BJ (cell line): ENCODE measurements around the gene PEBP1. TPM values are rescaled to one million over a fixed set of nuclear protein-coding genes. Genes with fewer than 3 reads are reported as not detected.

Source experiments
- CTCF ChIA-PET: fragments of 350-600 bp; formaldehyde crosslinking; extraction: SDS; loops from one replicate; lab custom pipeline; 2021; ENCODE audit warnings: antibody characterized with exemption, inconsistent platforms; lab: Yijun Ruan, JAX
- POLR2A ChIA-PET: fragments of 300-600 bp; sonication (Branson Sonifier 250); formaldehyde crosslinking; extraction: SDS; loops from one replicate; lab custom pipeline; 2021; ENCODE audit warnings: antibody characterized with exemption; lab: Charles Lee
- DNase-seq: peaks from one replicate; pipeline ENCODE4 v3.0.0-alpha.2; 2011; ENCODE audit warnings: low read depth
- H3K27me3 ChIP-seq: 2 replicates; pipeline ENCODE4 v1.6.0; 2011; ENCODE audit warnings: low read length; ENCODE audit not compliant: control insufficient read depth, insufficient read depth
- H3K36me3 ChIP-seq: 2 replicates; pipeline ENCODE4 v1.5.1; 2011; ENCODE audit warnings: low read length; ENCODE audit not compliant: control insufficient read depth, insufficient read depth
- H3K4me3 ChIP-seq: 2 replicates; pipeline ENCODE4 v1.5.1; 2011; ENCODE audit warnings: low read depth, mild to moderate bottlenecking, control low read depth, low read length
- CTCF ChIP-seq: IDR thresholded peaks from 2 replicates; pipeline ENCODE4 v1.5.1; 2011; ENCODE audit warnings: low read depth, mild to moderate bottlenecking, control low read depth, inconsistent platforms, low read length, moderate library complexity; ENCODE audit not compliant: insufficient read depth
- polyA plus RNA-seq: library from polyadenylated mRNA; depleted of rRNA; stranded (reverse); fragments of >200 nt; gene quantifications from 2 replicates; pipeline ENCODE4 v1.2.3, GENCODE V29; 2011

PEBP1 gene
- polyA plus RNA-seq, 1 experiment = 201 TPM

GRCh38 chr12:118136559-118137003 is 657 bp downstream of the PEBP1 start:
- TF ChIP-seq CTCF = no peak
- ChIA-PET POLR2A (no interaction called here), CTCF (interaction anchor here (1.0 to 3.0 kb wide), 5 partner anchors 14 to 262 kb away, joined by 3 to 15 read pairs (median 7); partner anchors contain the start of gene SUDS3)
- H3K27me3 ChIP-seq = no peaks in the 10 kb centered on the region
- H3K36me3 ChIP-seq = peaks cover 8% of the 10 kb centered on the region
- DNase-seq = no peak
- H3K4me3 ChIP-seq = peak overlapping the region; percentile 90

- no peak for DNase-seq
- H3K4me3 ChIP-seq = peak overlapping the region; percentile 90
- H3K36me3 ChIP-seq = peaks cover 8% of the 10 kb centered on the region
- ChIA-PET POLR2A (no interaction called here), CTCF (interaction anchor here (1.0 to 3.0 kb wide), 4 partner anchors 16 to 262 kb away, joined by 4 to 15 read pairs (median 8); partner anchors contain the start of gene SUDS3)
- TF ChIP-seq CTCF = no peak
- no peaks in the 10 kb centered on the region for H3K27me3 ChIP-seq
Observed at GRCh38 chr12:118137148-118137678, 1.3 kb downstream of the PEBP1 start.

- peaks cover 13% of the 10 kb centered on the region for H3K36me3 ChIP-seq
- no peak overlapping the region for H3K4me3 ChIP-seq
- CTCF ChIA-PET = interaction anchor here (0.7 to 1.1 kb wide), 2 partner anchors 10 to 14 kb away, joined by 3 read pairs; no protein-coding TSS in a partner anchor
- no peaks in the 10 kb centered on the region for H3K27me3 ChIP-seq
- TF ChIP-seq CTCF = no peak
- DNase-seq = no peak
- POLR2A ChIA-PET = interaction anchor here (0.6 kb wide), 1 partner anchor 36 kb away, joined by 3 read pairs; no protein-coding TSS in a partner anchor
Observed at GRCh38 chr12:118140825-118141224, 4.9 kb downstream of the PEBP1 start.

GRCh38 chr12:118144499-118144898 is 8.6 kb downstream of the PEBP1 start:
- DNase-seq = no peak
- H3K4me3 ChIP-seq = no peak overlapping the region
- peaks cover 9% of the 10 kb centered on the region for H3K36me3 ChIP-seq
- ChIA-PET POLR2A (no interaction called here), CTCF (no interaction called here)
- no peaks in the 10 kb centered on the region for H3K27me3 ChIP-seq
- no peak for TF ChIP-seq CTCF

GRCh38 chr12:118145113-118145797 is 9.3 kb downstream of the PEBP1 start:
- Histone ChIP-seq H3K4me3 (no peak overlapping the region), H3K36me3 (peaks cover 8% of the 10 kb centered on the region; the same call in 1 of the 2 replicates), H3K27me3 (no peaks in the 10 kb centered on the region)
- ChIA-PET CTCF (no interaction called here), POLR2A (no interaction called here)
- DNase-seq = no peak
- no peak for TF ChIP-seq CTCF
